Neural progenitor cell (in vitro differentiated cells): ENCODE data around the gene CNOT2. TPM values are rescaled to one million over a fixed set of nuclear protein-coding genes. Genes with fewer than 3 reads are reported as not detected.

Source experiments
- DNase-seq: peaks from one replicate; pipeline ENCODE4 v3.0.0-alpha.2; 2016; ENCODE audit warnings: low spot score
- H2AFZ ChIP-seq: fragments of 200-600 bp; sonication (generic); replicated peaks from 2 replicates; pipeline ENCODE4 v1.6.1; 2016; ENCODE audit warnings: antibody characterized with exemption
- H3F3A ChIP-seq: fragments of 200-600 bp; sonication (generic); 2 replicates; pipeline ENCODE4 v1.6.1; 2016; ENCODE audit warnings: antibody characterized with exemption, low read depth
- H3K27ac ChIP-seq: fragments of 200-600 bp; sonication (generic); 2 replicates; pipeline ENCODE4 v1.5.1; 2016; ENCODE audit warnings: mild to moderate bottlenecking
- H3K27me3 ChIP-seq: fragments of 200-600 bp; sonication (generic); 2 replicates; pipeline ENCODE4 v1.6.1; 2016; ENCODE audit warnings: mild to moderate bottlenecking, moderate library complexity
- H3K36me3 ChIP-seq: fragments of 200-600 bp; sonication (generic); 2 replicates; pipeline ENCODE4 v1.5.1; 2016
- H3K4me1 ChIP-seq: fragments of 200-600 bp; sonication (generic); 2 replicates; pipeline ENCODE4 v1.6.1; 2016; ENCODE audit warnings: mixed run types
- H3K4me2 ChIP-seq: fragments of 200-600 bp; sonication (generic); 2 replicates; pipeline ENCODE4 v1.6.1; 2016
- H3K4me3 ChIP-seq: fragments of 200-600 bp; sonication (generic); 2 replicates; pipeline ENCODE4 v1.5.1; 2016
- H3K79me2 ChIP-seq: fragments of 200-600 bp; sonication (generic); 2 replicates; pipeline ENCODE4 v1.6.1; 2016; ENCODE audit warnings: low read depth
- H3K9ac ChIP-seq: fragments of 200-600 bp; sonication (generic); 2 replicates; pipeline ENCODE4 v1.6.1; 2016
- H3K9me3 ChIP-seq: fragments of 200-600 bp; sonication (generic); 2 replicates; pipeline ENCODE4 v1.5.1; 2016; ENCODE audit warnings: low read depth
- H4K20me1 ChIP-seq: fragments of 200-600 bp; sonication (generic); 2 replicates; pipeline ENCODE4 v1.6.1; 2016; ENCODE audit warnings: low read depth
- H3K27ac Mint-ChIP-seq: 3 replicates; pipeline ENCODE4 v1.8.0; 2021; ENCODE audit warnings: mixed read lengths
- H3K27me3 Mint-ChIP-seq: 2 replicates; pipeline ENCODE4 v1.8.0; 2022; ENCODE audit warnings: low read depth, mild to moderate bottlenecking, inconsistent platforms, moderate library complexity, mixed read lengths; ENCODE audit not compliant: insufficient read depth
- H3K36me3 Mint-ChIP-seq: 3 replicates; pipeline ENCODE4 v1.8.0; 2021; ENCODE audit warnings: mixed read lengths
- H3K4me1 Mint-ChIP-seq: 3 replicates; pipeline ENCODE4 v1.8.0; 2021; ENCODE audit warnings: mixed read lengths
- H3K4me3 Mint-ChIP-seq: 3 replicates; pipeline ENCODE4 v1.8.0; 2021; ENCODE audit warnings: mild to moderate bottlenecking, moderate library complexity, mixed read lengths
- H3K9me3 Mint-ChIP-seq: 3 replicates; pipeline ENCODE4 v1.8.0; 2020; ENCODE audit warnings: mixed read lengths
- CTCF ChIP-seq: fragments of 200-600 bp; sonication (generic); IDR thresholded peaks from 2 replicates; pipeline ENCODE4 v1.5.1; 2017; ENCODE audit warnings: antibody characterized with exemption, mild to moderate bottlenecking
- EZH2 ChIP-seq: fragments of 200-600 bp; sonication (generic); IDR thresholded peaks from 2 replicates; pipeline ENCODE4 v1.6.1; 2017; ENCODE audit warnings: antibody characterized with exemption, mild to moderate bottlenecking, moderate library complexity
- EZH2phosphoT487 ChIP-seq: fragments of 200-600 bp; sonication (generic); IDR thresholded peaks from 2 replicates; pipeline ENCODE4 v1.6.1; 2017; ENCODE audit warnings: antibody characterized with exemption
- total RNA-seq: library from RNA; depleted of rRNA; stranded (reverse); fragments of >200 nt; gene quantifications from 2 replicates; pipeline ENCODE4 v1.2.3, GENCODE V29; 2015; ENCODE audit warnings: low replicate concordance

CNOT2 gene
- total RNA-seq, 1 donor from 2014 or later: 250 TPM

- Histone ChIP-seq H2AFZ (no peak overlapping the region), H3K79me2 (no peaks in the 10 kb centered on the region), H3K4me2 (no peak overlapping the region), H3K9ac (no peak overlapping the region), H3K36me3 (no peaks in the 10 kb centered on the region), H3K27ac (no peak overlapping the region), H3K9me3 (no peaks in the 10 kb centered on the region), H3K4me3 (no peak overlapping the region), H4K20me1 (no peaks in the 10 kb centered on the region), H3K27me3 (no peaks in the 10 kb centered on the region), H3K4me1 (no peaks in the 10 kb centered on the region), H3F3A (no peaks in the 10 kb centered on the region)
- TF ChIP-seq EZH2phosphoT487: no peak
- no peak for TF ChIP-seq EZH2
- TF ChIP-seq CTCF: no peak
- Mint-ChIP-seq H3K4me3 (no peak overlapping the region), H3K36me3 (peaks cover 26% of the 10 kb centered on the region), H3K9me3 (peaks cover 12% of the 10 kb centered on the region), H3K27ac (no peak overlapping the region), H3K4me1 (no peaks in the 10 kb centered on the region), H3K27me3 (peaks cover 3% of the 10 kb centered on the region)
- DNase-seq: no peak
These were observed 150.7 kb downstream of the CNOT2 start for GRCh38 chr12:70393787-70394499.

GRCh38 chr12:70398002-70398401, 154.8 kb downstream of the CNOT2 start:
- H3K9me3 ChIP-seq: no peaks in the 10 kb centered on the region
- no peak overlapping the region for H3K27ac ChIP-seq

DNA sequence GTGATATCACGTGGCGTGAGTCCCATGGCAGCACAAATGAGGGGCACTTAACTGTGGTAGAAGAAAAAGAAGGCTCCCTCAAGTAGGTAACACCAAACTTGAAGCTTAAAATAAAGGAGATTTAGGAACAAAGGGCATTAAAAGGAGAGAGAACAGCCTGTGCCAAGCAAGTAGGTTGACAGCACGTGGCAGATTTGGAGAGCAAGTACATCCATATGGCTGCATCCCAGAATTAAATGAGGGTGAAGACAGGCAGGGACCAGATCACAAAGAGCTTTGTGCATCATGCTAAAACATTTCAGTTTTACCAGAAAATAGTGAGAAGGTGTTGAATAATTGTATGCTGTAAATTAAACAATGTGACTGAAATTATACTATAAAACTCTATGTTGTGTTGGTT, 155.6 kb downstream of the CNOT2 start:
- Mint-ChIP-seq H3K4me3 (no peak overlapping the region), H3K36me3 (peaks cover 28% of the 10 kb centered on the region), H3K4me1 (no peaks in the 10 kb centered on the region), H3K9me3 (no peaks in the 10 kb centered on the region), H3K27me3 (peaks cover 3% of the 10 kb centered on the region), H3K27ac (no peak overlapping the region)
- Histone ChIP-seq H3K9ac (no peak overlapping the region), H3K4me3 (no peak overlapping the region), H3K79me2 (no peaks in the 10 kb centered on the region), H3K27ac (no peak overlapping the region), H2AFZ (no peak overlapping the region), H3K4me2 (no peak overlapping the region), H3K4me1 (no peaks in the 10 kb centered on the region), H4K20me1 (no peaks in the 10 kb centered on the region), H3K9me3 (no peaks in the 10 kb centered on the region), H3K36me3 (no peaks in the 10 kb centered on the region), H3F3A (no peaks in the 10 kb centered on the region), H3K27me3 (no peaks in the 10 kb centered on the region)
- no peak for DNase-seq
- no peak for TF ChIP-seq EZH2phosphoT487

More at GRCh38 chr12:70398002-70398401, 154.8 kb downstream of the CNOT2 start:
- Histone ChIP-seq H3F3A (no peaks in the 10 kb centered on the region), H3K4me3 (no peak overlapping the region), H3K4me1 (no peaks in the 10 kb centered on the region), H3K36me3 (no peaks in the 10 kb centered on the region), H4K20me1 (no peaks in the 10 kb centered on the region), H3K27me3 (no peaks in the 10 kb centered on the region), H3K4me2 (no peak overlapping the region), H3K9ac (no peak overlapping the region), H2AFZ (no peak overlapping the region), H3K79me2 (no peaks in the 10 kb centered on the region)
- no peak overlapping the region for H3K4me3 Mint-ChIP-seq
- peaks cover 31% of the 10 kb centered on the region for H3K36me3 Mint-ChIP-seq
- no peaks in the 10 kb centered on the region for H3K4me1 Mint-ChIP-seq
- TF ChIP-seq EZH2phosphoT487: no peak
- TF ChIP-seq CTCF: no peak
- TF ChIP-seq EZH2: no peak
- DNase-seq: no peak
- peaks cover 3% of the 10 kb centered on the region for H3K27me3 Mint-ChIP-seq
- no peak overlapping the region for H3K27ac Mint-ChIP-seq
- H3K9me3 Mint-ChIP-seq: no peaks in the 10 kb centered on the region

GRCh38 chr12:70399311-70399710, 156.1 kb downstream of the CNOT2 start:
- no peaks in the 10 kb centered on the region for H3K9me3 Mint-ChIP-seq
- peaks cover 3% of the 10 kb centered on the region for H3K27me3 Mint-ChIP-seq

More at GRCh38 chr12:70399311-70399710, 156.1 kb downstream of the CNOT2 start:
- H3K4me3 Mint-ChIP-seq: no peak overlapping the region
- H3K36me3 Mint-ChIP-seq: peaks cover 28% of the 10 kb centered on the region
- DNase-seq: no peak
- TF ChIP-seq EZH2phosphoT487: no peak
- no peak for TF ChIP-seq CTCF
- no peak for TF ChIP-seq EZH2
- Histone ChIP-seq H3K4me3 (no peak overlapping the region), H3K9ac (no peak overlapping the region), H3K9me3 (no peaks in the 10 kb centered on the region), H3K27ac (no peak overlapping the region), H4K20me1 (no peaks in the 10 kb centered on the region), H3K4me1 (no peaks in the 10 kb centered on the region), H3F3A (no peaks in the 10 kb centered on the region), H3K36me3 (no peaks in the 10 kb centered on the region), H2AFZ (no peak overlapping the region), H3K27me3 (no peaks in the 10 kb centered on the region), H3K4me2 (no peak overlapping the region), H3K79me2 (no peaks in the 10 kb centered on the region)
- H3K4me1 Mint-ChIP-seq: no peaks in the 10 kb centered on the region
- no peak overlapping the region for H3K27ac Mint-ChIP-seq
